ENCODE results near the gene MTERF4.

MTERF4 gene

DNA sequence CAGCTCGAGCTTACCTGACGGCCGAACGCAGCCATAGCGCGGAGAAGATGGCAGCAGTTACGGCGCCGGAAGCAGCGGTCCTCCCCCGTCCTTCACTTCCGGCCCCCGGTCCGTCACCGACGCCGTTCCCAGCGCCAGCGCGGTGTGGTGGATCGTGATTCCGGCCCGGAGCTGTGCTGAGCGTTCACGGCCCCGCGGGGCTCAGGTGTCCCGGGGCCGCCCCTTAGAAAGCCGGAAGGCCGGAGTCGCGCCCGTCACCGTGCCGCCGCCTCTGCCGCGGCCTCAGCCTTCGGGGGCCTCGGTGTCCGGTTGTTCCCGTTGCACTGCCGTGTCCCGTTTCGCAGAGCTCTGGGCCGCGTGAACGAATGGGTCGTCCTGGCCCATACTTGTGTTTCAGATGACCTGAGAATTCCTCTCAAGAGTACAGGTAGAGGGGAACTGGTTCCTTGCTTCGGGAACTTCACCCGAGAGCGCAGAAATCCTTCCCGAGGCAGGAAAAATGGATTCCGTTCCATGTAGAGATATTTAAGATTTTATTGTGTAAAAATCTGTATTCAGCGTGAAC lies at the start of gene MTERF4:
TSS of gene MTERF4 (minus strand) at position 49 of the 565 bp plus-strand sequence. CDS start at position 35, 14 bp downstream.
- peak; percentile 87 for DNase-seq

- no peak for DNase-seq
These were observed 48.8 kb upstream of the MTERF4 start for GRCh38 chr2:241150660-241151530.

DNA sequence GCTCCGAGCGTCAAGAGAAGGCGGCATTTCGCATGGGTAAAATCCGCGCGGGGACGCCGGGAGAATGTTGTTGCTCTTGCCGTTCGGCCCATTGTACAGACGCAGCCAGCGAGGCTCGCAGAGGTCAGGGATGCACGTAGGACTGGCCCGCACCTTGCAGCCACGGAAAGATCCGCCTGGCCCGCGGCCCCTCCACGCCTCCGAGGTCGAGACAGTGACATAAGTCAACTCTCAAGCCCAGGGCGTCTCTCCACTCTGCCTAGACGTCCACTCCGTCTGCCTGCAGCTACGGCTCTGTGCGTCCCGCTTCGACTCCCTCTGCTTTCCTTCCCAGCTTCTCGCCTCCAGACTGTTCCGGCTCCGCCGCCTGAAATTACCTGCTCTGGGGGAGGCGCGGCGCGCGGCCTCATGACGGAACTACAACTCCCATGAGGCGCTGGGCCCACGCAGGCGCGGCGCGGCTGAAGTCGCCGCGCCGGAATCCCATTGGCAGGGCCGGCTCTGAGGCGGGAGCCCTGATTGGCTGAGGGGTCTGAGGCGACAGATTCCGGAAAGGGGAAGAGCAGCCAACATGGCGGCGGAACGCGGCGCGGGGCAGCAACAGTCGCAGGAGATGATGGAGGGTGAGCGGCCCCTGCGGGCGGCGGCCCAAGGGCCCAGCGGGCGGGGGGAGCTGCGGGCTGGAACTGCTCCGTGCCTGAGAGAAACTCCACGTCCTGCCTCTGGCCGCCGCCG lies 48.0 kb upstream of the MTERF4 start, which contains the start of gene PPP1R7:
TSS of gene PPP1R7 (plus strand) at position 543 of the 735 bp plus-strand sequence. CDS start at position 572, 29 bp downstream.
- peak; percentile 96 for DNase-seq

DNA sequence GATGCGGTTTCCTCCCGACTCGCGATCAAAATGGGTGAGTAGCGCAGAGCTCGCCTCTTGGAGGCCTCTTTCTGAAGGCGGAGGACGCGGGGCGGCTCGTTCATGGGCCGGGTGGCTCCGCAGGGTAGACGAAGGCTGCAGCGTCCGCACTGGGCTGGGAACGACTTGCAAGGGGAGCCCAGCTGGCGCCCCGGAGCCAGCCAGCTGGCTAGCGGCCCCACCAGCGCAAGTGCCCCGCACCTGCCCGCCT lies 47.5 kb upstream of the MTERF4 start:
- DNase-seq = no peak

GRCh38 chr2:241148891-241149674 lies 47.0 kb upstream of the MTERF4 start, which contains the start of gene PASK:
TSS of gene PASK (minus strand) at chr2:241149472. CDS start at chr2:241143032, 6,440 bp downstream.
- peak; percentile 93 for DNase-seq

GRCh38 chr2:241148239-241148638 lies 46.2 kb upstream of the MTERF4 start:
- DNase-seq = no peak

DNA sequence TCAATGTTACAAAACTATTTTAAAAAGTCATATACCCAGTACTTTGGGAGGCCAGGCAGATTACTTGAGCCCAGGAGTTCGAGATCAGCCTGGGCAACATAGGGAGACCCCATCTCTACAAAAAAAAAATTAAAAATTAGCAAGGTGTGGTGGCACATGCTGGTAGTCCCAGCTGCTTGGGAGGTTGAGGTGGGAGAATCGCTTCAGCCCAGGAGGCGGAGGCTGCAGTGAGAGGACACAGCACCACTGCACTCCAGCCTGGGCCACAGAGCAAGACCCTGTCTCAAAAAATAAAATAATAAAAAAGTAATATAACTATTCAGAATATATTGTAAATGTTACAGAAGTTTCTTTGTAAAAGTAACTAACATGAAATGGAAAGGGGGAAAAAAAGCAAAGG lies 45.2 kb upstream of the MTERF4 start:
- DNase-seq = no peak

- DNase-seq = no peak
These were observed 44.2 kb upstream of the MTERF4 start for GRCh38 chr2:241146286-241146685.

DNA sequence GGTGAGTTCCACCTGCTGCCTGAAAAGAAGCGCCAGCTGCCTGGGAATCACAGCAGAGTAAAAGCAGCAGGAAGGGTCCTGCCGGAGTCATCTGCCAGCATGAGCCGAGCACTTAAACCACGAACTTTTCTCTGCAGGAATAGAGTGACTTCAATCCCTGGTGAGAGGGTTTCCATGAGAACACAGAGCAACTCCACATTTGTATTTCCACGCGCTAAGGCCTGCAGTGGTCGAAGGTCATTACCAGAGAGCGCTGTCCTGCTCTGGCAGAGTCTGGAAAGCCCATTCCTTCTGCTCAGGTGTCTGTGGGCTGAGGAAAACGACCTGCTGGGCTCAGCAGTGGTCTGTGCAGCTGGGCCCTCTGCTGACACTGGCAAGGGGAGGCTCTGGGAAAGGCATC lies 40.5 kb upstream of the MTERF4 start:
- no peak for DNase-seq

DNA sequence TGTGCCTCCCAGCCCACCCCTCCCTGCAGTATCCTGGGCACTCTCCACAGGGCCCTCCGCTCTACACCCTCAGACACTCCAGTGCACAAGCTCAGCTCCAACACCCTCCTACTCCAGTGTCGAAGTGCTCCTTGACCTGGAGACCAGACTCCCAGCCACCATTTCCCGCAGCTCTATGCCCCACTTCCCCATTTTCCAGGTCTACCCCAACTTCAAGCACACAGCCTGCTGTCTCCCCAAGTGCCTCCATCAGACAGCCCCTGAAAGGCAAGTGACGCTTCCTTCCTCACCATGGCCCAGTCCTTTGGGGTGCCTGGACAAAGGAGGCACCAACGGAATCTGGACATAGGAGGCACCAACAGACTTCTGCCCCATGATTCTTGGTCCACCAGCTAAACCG lies 40.0 kb upstream of the MTERF4 start:
- DNase-seq = no peak

DNA sequence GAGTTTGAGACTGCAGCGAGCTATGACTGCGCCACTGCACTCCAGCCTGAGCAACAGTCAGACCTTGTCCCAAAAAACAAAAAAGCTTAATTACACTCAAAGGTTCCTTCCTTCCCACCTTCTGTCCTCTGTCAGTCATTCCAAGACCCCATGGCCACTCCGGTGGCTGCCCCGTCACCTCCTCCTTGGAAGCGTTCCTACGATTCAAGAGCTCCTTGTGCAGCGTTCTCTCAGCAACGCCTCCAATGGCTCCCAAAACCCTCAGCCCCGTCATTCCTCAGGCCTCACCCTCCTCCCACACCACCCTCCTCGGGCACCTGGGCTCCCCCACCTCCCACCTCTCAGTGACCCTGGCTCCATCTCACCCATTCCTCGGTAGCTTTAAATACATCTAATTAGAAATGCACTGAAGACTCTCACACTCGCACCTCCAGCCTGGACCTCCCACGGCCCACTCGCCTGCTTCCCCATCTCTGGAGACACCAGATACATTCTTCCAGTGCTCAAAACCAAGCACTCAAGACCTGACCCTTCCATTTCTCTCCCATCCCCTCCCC lies 39.2 kb upstream of the MTERF4 start:
- DNase-seq = no peak

- DNase-seq = no peak
These were observed 38.4 kb upstream of the MTERF4 start for GRCh38 chr2:241140445-241140840.

- DNase-seq = no peak
These were observed 37.7 kb upstream of the MTERF4 start for GRCh38 chr2:241139531-241140444.

GRCh38 chr2:241138471-241138870 lies 36.4 kb upstream of the MTERF4 start:
- DNase-seq = no peak

GRCh38 chr2:241137276-241138190 lies 35.4 kb upstream of the MTERF4 start:
- no peak for DNase-seq

DNA sequence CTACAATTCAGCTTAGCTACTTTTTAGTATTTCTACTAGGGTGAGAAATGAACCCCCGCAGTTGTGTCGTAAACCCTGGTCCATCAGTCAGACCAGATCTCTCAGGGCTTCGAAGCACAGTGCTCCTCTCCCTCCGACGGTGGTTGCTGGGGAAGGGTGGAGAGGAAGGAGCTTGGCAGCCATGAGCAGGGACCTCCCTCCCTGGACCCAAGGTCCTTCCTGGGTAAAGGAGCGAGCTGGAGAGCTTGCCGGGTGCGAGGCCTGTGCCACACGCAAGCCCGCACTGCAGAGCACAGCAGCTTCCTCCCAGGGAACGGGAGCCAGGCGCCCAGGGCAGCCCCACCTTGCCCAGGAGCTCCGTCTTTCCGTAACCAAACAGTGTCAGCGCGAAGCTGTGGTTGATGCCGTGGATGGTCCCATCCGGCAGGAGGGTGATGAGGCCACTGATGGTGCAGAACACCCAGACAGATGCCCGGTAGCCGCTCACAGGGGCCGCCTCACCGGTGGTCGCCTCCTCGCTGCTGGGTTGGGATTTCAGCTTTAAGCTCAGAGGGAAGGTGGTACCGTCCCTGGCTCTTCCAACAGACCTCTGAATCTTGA lies 34.7 kb upstream of the MTERF4 start:
- no peak for DNase-seq

GRCh38 chr2:241136191-241136590 lies 34.1 kb upstream of the MTERF4 start:
- no peak for DNase-seq

GRCh38 chr2:241135737-241136136 lies 33.6 kb upstream of the MTERF4 start:
- DNase-seq = no peak

GRCh38 chr2:241134711-241135110 lies 32.6 kb upstream of the MTERF4 start:
- no peak for DNase-seq

DNA sequence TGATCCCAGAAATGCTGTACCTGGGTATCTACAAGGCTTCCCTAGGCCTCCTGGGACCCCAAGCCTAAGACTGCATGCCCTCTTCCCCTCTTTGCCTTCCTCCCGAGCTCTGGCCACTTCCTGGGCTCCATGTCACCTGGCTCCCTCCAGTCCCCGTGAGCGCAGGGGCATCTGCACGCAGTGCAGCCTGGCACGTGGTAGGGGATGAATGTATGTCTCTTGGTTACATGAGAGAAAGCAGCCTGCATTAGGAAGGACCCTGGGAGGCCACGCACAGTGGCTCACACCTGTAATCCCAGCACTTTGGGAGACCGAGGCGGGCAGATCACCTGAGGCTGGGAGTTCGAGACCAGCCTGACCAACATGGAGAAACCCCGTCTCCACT lies 31.3 kb upstream of the MTERF4 start:
- no peak for DNase-seq
